SK-MEL-5 (cell line): ENCODE data around the gene SLC29A3. TPM values are rescaled to one million over a fixed set of nuclear protein-coding genes. Genes with fewer than 3 reads are reported as not detected.

Experiments
- DNase-seq: peaks from one replicate; pipeline ENCODE4 v3.0.0-alpha.2; 2016; ENCODE audit warnings: low read depth, low spot score
- in situ Hi-C: cut with HindIII; loops from 2 replicates; pipeline ENCODE4 v1.10.0; 2016; ENCODE audit warnings: low sequenced_read_pairs, high pct_unique_total_duplicates, low pct_unique_long_range_greater_than_20kb
- total RNA-seq: library from RNA; depleted of rRNA; stranded (reverse); fragments of >200 nt; shearing (Covaris generic); gene quantifications from 2 replicates; pipeline ENCODE4 v1.2.3, GENCODE V29; 2014

SLC29A3 gene
- total RNA-seq, 1 experiment from 2014 or later: 1.2 TPM

DNA sequence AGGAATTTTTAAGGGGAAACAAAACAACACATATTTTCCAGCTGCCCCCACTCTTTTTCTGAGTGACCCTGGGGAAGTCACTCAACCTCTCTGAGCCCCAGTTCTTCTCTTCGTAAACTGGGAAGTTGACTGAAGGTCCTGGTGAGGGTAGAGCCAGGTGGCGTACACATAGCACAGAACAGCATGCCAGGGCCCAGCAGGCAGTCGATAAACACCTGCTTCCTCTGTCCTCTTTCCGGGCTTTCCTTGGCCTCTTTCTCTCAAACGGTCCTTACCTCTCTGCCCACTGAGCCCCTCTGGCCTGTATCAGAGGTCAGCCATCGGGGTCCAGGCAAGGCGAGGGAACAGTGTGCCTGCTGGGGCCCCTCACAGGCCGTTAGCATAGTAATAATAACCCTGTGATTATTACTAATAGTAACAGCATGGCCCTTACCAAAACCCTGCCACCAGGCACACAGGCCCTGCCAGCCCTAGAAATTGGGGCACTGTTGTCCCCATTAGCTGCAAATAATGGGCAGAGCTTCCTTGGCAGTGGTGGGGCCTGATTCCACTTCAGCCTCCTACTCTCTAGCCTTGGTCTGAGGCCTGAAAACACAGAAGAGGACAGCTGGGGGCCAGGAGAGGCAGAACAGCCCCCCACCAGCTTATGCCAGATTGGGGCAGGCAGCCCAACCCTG, 37.3 kb upstream of the SLC29A3 start:
- DNase-seq: no peak
- in situ Hi-C loops: no loop called here

DNA sequence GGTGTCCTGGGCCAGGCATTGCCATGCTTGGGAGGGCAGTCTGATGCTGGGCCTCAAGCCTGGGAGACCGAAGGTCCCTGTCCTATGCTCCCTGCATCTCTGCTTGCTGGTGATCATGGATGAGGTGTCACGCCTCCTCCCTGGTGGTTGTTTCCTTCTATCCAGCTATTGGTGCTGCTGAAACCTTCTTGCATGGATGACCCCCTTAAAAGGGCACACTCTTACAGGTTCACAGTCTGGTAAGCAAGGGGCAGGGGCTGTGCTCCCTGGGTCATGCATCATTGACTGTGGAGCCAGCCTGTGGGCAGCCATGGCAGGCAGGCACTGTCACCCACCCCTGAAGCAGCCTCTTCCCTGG, 36.8 kb upstream of the SLC29A3 start:
- in situ Hi-C loops: no loop called here
- no peak for DNase-seq

DNA sequence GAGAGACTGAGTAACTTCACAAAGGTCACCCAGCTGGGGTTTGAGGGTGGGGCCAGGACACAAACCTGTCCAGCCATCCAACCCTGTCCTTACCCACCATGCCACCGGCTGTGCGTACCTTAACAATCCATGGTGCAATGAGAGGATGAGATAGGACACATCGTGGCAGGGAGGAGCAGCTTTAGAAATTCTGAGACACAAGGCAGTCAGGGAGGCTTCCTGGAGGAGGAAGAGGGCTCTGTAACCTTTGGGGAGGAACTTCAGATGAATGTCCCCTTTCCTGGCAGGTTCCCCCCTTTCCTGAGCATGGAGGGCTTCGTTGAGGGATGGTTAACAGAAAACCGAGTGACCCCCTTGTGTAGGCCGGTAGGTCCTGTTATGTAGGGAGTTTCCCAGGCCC, 35.6 kb upstream of the SLC29A3 start:
- DNase-seq: no peak
- in situ Hi-C loops: no loop called here

- no peak for DNase-seq
- in situ Hi-C loops: no loop called here
Observed at GRCh38 chr10:71283876-71284275, 35.2 kb upstream of the SLC29A3 start.

- in situ Hi-C loops: no loop called here
- DNase-seq: no peak
Observed at GRCh38 chr10:71284544-71285179, 34.4 kb upstream of the SLC29A3 start.

DNA sequence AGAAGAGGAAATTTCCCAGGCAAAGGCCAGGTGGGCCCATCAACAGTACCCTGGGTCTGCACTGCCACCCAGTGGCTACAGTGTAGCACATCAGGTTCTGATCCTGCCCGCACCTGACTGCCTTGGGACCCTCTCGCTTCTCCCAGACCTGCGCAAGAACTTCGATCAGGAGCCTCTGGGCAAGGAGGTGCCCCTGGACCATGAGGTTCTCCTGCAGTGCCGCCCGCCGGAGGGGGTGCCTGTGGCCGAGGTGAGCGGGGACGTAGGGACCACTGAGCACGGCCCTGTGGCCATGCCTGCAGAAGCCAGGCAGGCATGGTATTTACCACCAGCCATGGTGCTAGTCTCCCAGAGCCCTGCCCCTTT, 33.9 kb upstream of the SLC29A3 start:
- DNase-seq: peak; percentile 56
- in situ Hi-C loops: no loop called here

GRCh38 chr10:71285986-71286385, 33.1 kb upstream of the SLC29A3 start:
- no peak for DNase-seq
- in situ Hi-C loops: no loop called here

- no peak for DNase-seq
- in situ Hi-C loops: no loop called here
Observed at GRCh38 chr10:71286521-71287294, 32.4 kb upstream of the SLC29A3 start.

DNA sequence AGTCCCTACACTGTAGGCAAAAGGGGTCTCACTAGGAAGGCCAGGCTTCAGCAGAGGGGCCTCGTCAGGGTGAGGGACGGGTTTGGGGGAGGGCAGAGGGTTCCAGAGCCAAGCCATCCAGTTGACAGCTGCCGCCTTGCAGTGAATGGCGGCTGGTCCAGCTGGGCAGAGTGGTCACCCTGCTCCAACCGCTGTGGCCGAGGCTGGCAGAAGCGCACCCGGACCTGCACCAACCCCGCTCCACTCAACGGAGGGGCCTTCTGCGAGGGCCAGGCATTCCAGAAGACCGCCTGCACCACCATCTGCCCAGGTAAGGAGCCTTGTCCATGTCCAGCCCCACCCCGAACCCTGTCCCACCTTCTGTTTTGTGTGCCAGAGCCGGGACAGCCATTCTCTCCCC, 31.6 kb upstream of the SLC29A3 start:
- in situ Hi-C loops: no loop called here
- DNase-seq: no peak

DNA sequence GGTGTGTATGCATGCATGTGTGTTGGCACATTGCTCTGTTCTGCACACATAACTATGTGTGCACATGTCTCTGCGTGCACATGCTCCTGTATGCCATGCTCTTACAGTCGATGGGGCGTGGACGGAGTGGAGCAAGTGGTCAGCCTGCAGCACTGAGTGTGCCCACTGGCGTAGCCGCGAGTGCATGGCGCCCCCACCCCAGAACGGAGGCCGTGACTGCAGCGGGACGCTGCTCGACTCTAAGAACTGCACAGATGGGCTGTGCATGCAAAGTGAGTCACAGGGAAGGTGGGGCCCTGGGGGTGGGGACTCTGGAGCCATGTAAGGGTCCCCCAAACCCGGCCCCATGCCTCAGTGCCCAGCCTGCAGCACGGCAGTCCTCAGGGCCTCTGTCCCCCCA, 30.6 kb upstream of the SLC29A3 start:
- no peak for DNase-seq
- in situ Hi-C loops: no loop called here

DNA sequence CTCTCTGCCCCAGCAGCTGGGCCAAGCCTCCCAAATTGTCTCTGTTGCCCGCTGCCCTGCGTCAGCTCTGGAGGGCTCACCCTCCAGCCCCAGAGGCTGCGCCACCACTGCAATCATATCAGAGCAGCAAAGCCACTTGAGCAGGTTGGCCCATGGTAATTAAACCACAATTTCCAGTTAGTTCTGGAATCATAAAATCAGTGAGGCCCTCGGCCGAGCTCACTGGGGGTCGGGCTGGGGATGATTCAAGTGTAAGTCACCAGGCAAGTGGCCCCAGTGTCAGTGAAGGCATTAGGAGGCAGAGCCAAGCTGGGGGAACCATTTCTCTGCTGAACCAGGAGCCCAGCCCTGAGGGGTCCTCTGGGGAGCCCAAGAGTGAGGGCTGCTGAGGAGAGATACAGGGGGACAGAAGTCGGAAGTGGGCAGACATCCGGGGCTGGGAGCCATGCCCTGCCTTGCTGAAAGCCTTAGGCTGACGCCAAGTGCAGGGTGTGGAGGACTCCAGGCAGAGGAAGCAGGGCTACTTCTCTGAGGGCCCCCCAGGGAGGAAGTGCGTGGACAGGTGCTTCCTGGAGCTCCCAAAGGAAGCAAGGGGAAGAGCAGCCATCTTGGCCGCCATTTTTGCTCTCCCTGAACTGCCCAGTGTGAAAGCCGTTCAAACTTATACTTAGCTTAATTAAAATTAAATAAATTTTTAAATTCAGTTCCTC, 29.5 kb upstream of the SLC29A3 start:
- no peak for DNase-seq
- in situ Hi-C loops: no loop called here

- DNase-seq: no peak
- in situ Hi-C loops: no loop called here
Observed at GRCh38 chr10:71290331-71290730, 28.7 kb upstream of the SLC29A3 start.

- DNase-seq: no peak
Observed at GRCh38 chr10:71290806-71291527, 28.1 kb upstream of the SLC29A3 start.

GRCh38 chr10:71291528-71291900, 27.5 kb upstream of the SLC29A3 start:
- DNase-seq: no peak
- in situ Hi-C loops: no loop called here

More at GRCh38 chr10:71290806-71291527, 28.1 kb upstream of the SLC29A3 start:
- in situ Hi-C loops: no loop called here

GRCh38 chr10:71292624-71293445, 26.2 kb upstream of the SLC29A3 start:
- no peak for DNase-seq
- in situ Hi-C loops: no loop called here

DNA sequence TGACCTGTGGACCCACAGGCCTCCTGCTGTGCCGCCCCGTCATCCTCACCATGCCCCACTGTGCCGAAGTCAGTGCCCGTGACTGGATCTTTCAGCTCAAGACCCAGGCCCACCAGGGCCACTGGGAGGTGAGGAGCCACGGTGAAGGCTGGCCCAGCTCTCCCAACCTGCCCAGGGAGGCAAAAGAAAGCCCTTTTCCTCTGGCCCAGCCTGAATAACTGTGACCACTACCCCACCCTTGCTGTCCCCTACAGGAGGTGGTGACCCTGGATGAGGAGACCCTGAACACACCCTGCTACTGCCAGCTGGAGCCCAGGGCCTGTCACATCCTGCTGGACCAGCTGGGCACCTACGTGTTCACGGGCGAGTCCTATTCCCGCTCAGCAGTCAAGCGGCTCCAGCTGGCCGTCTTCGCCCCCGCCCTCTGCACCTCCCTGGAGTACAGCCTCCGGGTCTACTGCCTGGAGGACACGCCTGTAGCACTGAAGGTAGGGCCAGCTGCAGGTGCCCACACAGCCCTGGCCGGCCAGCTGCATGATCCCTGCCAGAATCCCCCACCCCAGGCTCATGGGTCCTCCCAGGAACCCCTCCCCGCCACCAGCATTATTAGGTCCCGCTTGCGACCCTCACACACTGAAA, 25.5 kb upstream of the SLC29A3 start:
- no peak for DNase-seq
- in situ Hi-C loops: no loop called here
